Immature natural killer cell (primary cell): ENCODE results near the gene SMARCB1. TPM values are rescaled to one million over a fixed set of nuclear protein-coding genes. Genes with fewer than 3 reads are reported as not detected.

Source experiments
- DNase-seq, 3 donors: peaks; one replicate each; pipeline ENCODE4 v3.0.0; 2022; ENCODE audit warnings: mixed read lengths in 1 of 3
- H3K27ac Mint-ChIP-seq, 6 donors: one replicate each; pipeline ENCODE4 v1.8.0; 2020; ENCODE audit warnings: mixed read lengths in 6 of 6, mild to moderate bottlenecking in 5 of 6, inconsistent platforms in 4 of 6, moderate library complexity in 3 of 6
- H3K27me3 Mint-ChIP-seq, 3 donors: one replicate each; pipeline ENCODE4 v1.8.0; 2020 to 2021; ENCODE audit warnings: low read depth in 3 of 3, mild to moderate bottlenecking in 3 of 3, mixed read lengths in 3 of 3, moderate library complexity in 3 of 3, inconsistent platforms in 1 of 3
- H3K36me3 Mint-ChIP-seq, 3 donors: one replicate each; pipeline ENCODE4 v1.8.0; 2020; ENCODE audit warnings: mixed read lengths in 3 of 3, inconsistent platforms in 2 of 3, mild to moderate bottlenecking in 2 of 3
- H3K4me1 Mint-ChIP-seq, 2 donors: one replicate each; pipeline ENCODE4 v1.8.0; 2020; ENCODE audit warnings: inconsistent platforms in 2 of 2, mild to moderate bottlenecking in 2 of 2, mixed read lengths in 2 of 2, moderate library complexity in 1 of 2
- H3K4me3 Mint-ChIP-seq, 5 donors: one replicate each; pipeline ENCODE4 v1.8.0; 2020; ENCODE audit warnings: mild to moderate bottlenecking in 5 of 5, mixed read lengths in 5 of 5, inconsistent platforms in 3 of 5, moderate library complexity in 3 of 5
- H3K9me3 Mint-ChIP-seq, 6 donors: one replicate each; pipeline ENCODE4 v1.8.0; 2020; ENCODE audit warnings: mild to moderate bottlenecking in 6 of 6, mixed read lengths in 6 of 6, inconsistent platforms in 4 of 6, moderate library complexity in 3 of 6
- polyA plus RNA-seq, 3 donors: library from polyadenylated mRNA; unstranded; fragments of 300-500 nt; fragmentation: Illumina TruSeq; gene quantifications; one replicate each; pipeline ENCODE4 v1.2.3, GENCODE V29; 2021

Gene SMARCB1
- polyA plus RNA-seq, result 10 to 100 TPM; 28.5 to 49.5 (median 40.3) TPM

DNA sequence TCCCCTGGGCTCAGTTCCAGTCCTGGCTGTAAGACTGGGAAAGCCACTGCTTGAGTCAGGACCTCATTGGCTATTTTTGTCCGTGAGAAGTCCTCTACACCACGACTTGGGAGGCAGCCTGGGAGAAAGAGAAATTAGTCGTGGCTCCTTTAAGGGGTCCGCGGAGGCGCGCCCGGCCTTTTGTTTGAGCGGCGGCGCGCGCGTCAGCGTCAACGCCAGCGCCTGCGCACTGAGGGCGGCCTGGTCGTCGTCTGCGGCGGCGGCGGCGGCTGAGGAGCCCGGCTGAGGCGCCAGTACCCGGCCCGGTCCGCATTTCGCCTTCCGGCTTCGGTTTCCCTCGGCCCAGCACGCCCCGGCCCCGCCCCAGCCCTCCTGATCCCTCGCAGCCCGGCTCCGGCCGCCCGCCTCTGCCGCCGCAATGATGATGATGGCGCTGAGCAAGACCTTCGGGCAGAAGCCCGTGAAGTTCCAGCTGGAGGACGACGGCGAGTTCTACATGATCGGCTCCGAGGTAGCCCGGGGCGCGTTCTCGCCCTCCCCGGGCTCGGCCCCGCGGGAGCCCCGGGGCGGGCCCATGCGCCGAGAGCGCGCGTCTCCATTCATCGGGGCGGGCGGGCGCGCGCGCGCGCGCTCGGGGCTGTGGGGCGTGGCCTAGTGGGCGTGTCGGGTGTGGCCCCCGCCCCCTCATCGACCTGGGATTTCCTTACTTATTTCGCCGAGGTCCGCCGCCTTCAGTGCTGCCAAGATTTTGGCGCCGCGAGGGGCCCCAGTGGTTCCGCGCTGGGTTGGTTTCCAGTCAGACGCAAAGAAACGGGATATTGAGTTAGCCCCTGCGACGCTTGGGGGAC lies at the start of gene SMARCB1:
SMARCB1 (plus strand) TSS at position 215 of the 848 bp plus-strand sequence; CDS start at position 419, 204 bp downstream.
- peak within 1 kb of the TSS; percentile 86 to 95 (median 92) for H3K4me3 Mint-ChIP-seq
- peak within 1 kb of the TSS; percentile 78 to 95 (median 94) for H3K27ac Mint-ChIP-seq
- H3K36me3 Mint-ChIP-seq, result no peaks in the 10 kb centered on the region
- no peaks in the 10 kb centered on the region for H3K27me3 Mint-ChIP-seq
- peaks cover 41 to 49% of the 10 kb centered on the region in 2 donors for H3K4me1 Mint-ChIP-seq
- peak; percentile 86 to 89 (median 89) for DNase-seq
- no peaks in the 10 kb centered on the region for H3K9me3 Mint-ChIP-seq

DNA sequence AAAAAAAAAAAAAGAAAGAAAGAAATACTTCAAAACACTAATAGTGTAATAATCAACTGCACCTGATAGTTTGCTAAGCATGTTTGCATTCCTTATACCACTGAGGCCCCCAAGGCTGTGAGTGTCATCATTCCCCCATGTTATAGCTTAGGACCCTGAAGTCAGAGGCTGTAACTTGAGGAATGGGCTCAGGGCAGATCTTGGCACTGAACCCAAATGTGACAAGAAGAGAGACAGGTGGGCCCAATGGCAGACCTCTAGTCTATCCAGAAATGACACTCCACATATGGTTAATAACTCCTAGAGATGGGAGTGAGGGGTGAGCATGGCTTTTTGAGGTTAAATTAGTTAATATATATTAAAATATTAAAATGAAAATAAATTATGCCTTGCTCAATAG lies 49.1 kb upstream of the SMARCB1 start:
- no peak for DNase-seq
- no peaks in the 10 kb centered on the region for H3K4me1 Mint-ChIP-seq
- H3K27ac Mint-ChIP-seq, result no peak overlapping the region
- peaks cover 0 to 10% (median 4%) of the 10 kb centered on the region in 3 donors for H3K36me3 Mint-ChIP-seq
- peaks cover 0 to 1% (median 0%) of the 10 kb centered on the region in 3 donors for H3K27me3 Mint-ChIP-seq
- no peaks in the 10 kb centered on the region for H3K9me3 Mint-ChIP-seq
- no peak overlapping the region for H3K4me3 Mint-ChIP-seq

GRCh38 chr22:23742505-23743264 lies 44.1 kb upstream of the SMARCB1 start:
- peaks cover 8 to 16% of the 10 kb centered on the region in 2 donors for H3K4me1 Mint-ChIP-seq
- H3K4me3 Mint-ChIP-seq, result no peak overlapping the region
- no peaks in the 10 kb centered on the region for H3K9me3 Mint-ChIP-seq
- DNase-seq, result no peak
- H3K27me3 Mint-ChIP-seq, result no peaks in the 10 kb centered on the region
- peaks cover 16 to 31% (median 27%) of the 10 kb centered on the region in 3 donors for H3K36me3 Mint-ChIP-seq
- no peak overlapping the region for H3K27ac Mint-ChIP-seq

DNA sequence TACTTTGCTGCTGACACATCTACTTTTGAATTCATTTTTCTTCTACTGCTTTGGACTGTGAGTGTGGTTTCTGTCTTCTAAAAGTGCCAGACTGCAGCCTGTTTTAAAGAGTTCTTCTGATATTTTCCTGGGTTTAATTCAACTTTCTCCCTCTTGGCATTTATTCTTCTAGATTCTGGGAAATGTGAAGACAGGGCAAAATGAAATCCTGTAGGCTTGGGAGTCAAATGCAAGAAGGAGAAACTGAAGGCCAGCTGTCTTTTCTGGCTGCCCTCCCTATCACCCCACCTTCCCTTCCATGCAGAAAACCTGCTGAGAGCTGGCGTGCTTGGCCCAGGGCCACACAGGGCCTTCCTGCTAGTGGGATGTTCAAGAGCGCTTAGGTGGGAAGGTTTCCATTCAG lies 43.5 kb upstream of the SMARCB1 start:
- peaks cover 16 to 31% (median 27%) of the 10 kb centered on the region in 3 donors for H3K36me3 Mint-ChIP-seq
- no peak overlapping the region for H3K27ac Mint-ChIP-seq
- H3K4me3 Mint-ChIP-seq, result no peak overlapping the region
- no peaks in the 10 kb centered on the region for H3K27me3 Mint-ChIP-seq
- peaks cover 8 to 16% of the 10 kb centered on the region in 2 donors for H3K4me1 Mint-ChIP-seq
- no peak for DNase-seq
- H3K9me3 Mint-ChIP-seq, result no peaks in the 10 kb centered on the region

- H3K4me3 Mint-ChIP-seq, result no peak overlapping the region
- peaks cover 16 to 31% (median 23%) of the 10 kb centered on the region in 3 donors for H3K36me3 Mint-ChIP-seq
- H3K4me1 Mint-ChIP-seq, result peaks cover 8 to 16% of the 10 kb centered on the region in 2 donors
- H3K9me3 Mint-ChIP-seq, result no peaks in the 10 kb centered on the region
- no peaks in the 10 kb centered on the region for H3K27me3 Mint-ChIP-seq
- H3K27ac Mint-ChIP-seq, result no peak overlapping the region
- DNase-seq, result no peak
Measured at GRCh38 chr22:23744001-23744400, 42.8 kb upstream of the SMARCB1 start.

- peaks cover 9 to 16% of the 10 kb centered on the region in 2 donors for H3K4me1 Mint-ChIP-seq
- no peak overlapping the region for H3K27ac Mint-ChIP-seq
- DNase-seq, result no peak
- H3K27me3 Mint-ChIP-seq, result no peaks in the 10 kb centered on the region
- H3K36me3 Mint-ChIP-seq, result peaks cover 16 to 31% (median 23%) of the 10 kb centered on the region in 3 donors
- H3K4me3 Mint-ChIP-seq, result no peak overlapping the region
- H3K9me3 Mint-ChIP-seq, result no peaks in the 10 kb centered on the region
Measured at GRCh38 chr22:23744485-23744884, 42.3 kb upstream of the SMARCB1 start.

- H3K27ac Mint-ChIP-seq, result peak overlapping the region in 1 of 6 donors; percentile 48
- no peak overlapping the region for H3K4me3 Mint-ChIP-seq
- H3K36me3 Mint-ChIP-seq, result peaks cover 16 to 31% (median 28%) of the 10 kb centered on the region in 3 donors
- H3K27me3 Mint-ChIP-seq, result no peaks in the 10 kb centered on the region
- DNase-seq, result no peak
- H3K4me1 Mint-ChIP-seq, result peaks cover 21 to 28% of the 10 kb centered on the region in 2 donors
- no peaks in the 10 kb centered on the region for H3K9me3 Mint-ChIP-seq
Measured at GRCh38 chr22:23745791-23746190, 41.0 kb upstream of the SMARCB1 start.

DNA sequence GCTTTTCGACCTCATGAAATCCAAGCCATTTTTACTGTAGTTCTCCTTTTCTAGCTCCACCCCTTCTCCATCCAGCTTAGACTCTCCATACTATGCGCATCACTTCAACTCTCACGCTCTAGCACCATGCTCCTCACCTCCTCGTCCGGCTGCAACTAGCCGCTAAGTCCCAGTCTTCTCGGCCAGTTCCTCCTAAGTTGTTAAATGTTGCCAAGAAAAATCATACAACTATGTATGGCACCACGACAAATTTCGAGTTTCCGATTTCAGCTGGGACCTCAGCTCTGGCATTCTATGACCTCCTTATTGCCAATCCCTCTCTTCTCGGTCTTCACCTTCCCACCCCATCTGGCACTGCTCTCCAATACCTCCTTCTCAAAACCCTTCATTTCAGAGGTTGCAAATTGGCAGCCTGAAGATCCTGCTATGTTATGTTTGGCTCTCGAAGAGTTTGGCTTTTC lies 36.9 kb upstream of the SMARCB1 start:
- Mint-ChIP-seq H3K9me3 (no peaks in the 10 kb centered on the region), H3K27me3 (peaks cover 0 to 2% (median 0%) of the 10 kb centered on the region in 3 donors), H3K36me3 (peaks cover 3 to 10% (median 4%) of the 10 kb centered on the region in 3 donors), H3K4me1 (peaks cover 20 to 34% of the 10 kb centered on the region in 2 donors), H3K4me3 (peak overlapping the region; percentile 75 to 86 (median 84)), H3K27ac (peak overlapping the region in 5 of 6 donors; percentile 74 to 87 (median 80))
- no peak for DNase-seq

GRCh38 chr22:23750367-23750713 lies 36.4 kb upstream of the SMARCB1 start:
- no peak for DNase-seq
- Mint-ChIP-seq H3K9me3 (no peaks in the 10 kb centered on the region), H3K4me1 (peaks cover 15 to 30% of the 10 kb centered on the region in 2 donors)

GRCh38 chr22:23750714-23751440 lies 35.9 kb upstream of the SMARCB1 start, which contains the start of gene ZNF70:
TSS of gene ZNF70 (minus strand) at chr22:23751112. CDS start at chr22:23745140, 5,972 bp downstream.
- peaks cover 14 to 25% of the 10 kb centered on the region in 2 donors for H3K4me1 Mint-ChIP-seq
- peaks cover 0 to 5% (median 0%) of the 10 kb centered on the region in 3 donors for H3K36me3 Mint-ChIP-seq
- H3K27ac Mint-ChIP-seq, result peak within 1 kb of the TSS; percentile 74 to 87 (median 81)
- H3K4me3 Mint-ChIP-seq, result peak within 1 kb of the TSS; percentile 77 to 86 (median 84)
- peak; percentile 84 to 88 (median 87) for DNase-seq
- H3K9me3 Mint-ChIP-seq, result no peaks in the 10 kb centered on the region
- peaks cover 0 to 2% (median 0%) of the 10 kb centered on the region in 3 donors for H3K27me3 Mint-ChIP-seq

More at GRCh38 chr22:23750367-23750713, 36.4 kb upstream of the SMARCB1 start:
- peaks cover 0 to 5% (median 0%) of the 10 kb centered on the region in 3 donors for H3K36me3 Mint-ChIP-seq
- H3K4me3 Mint-ChIP-seq, result peak overlapping the region; percentile 75 to 86 (median 84)
- H3K27ac Mint-ChIP-seq, result peak overlapping the region; percentile 74 to 87 (median 80)
- peaks cover 0 to 2% (median 0%) of the 10 kb centered on the region in 3 donors for H3K27me3 Mint-ChIP-seq

- Mint-ChIP-seq H3K9me3 (no peaks in the 10 kb centered on the region), H3K27me3 (peaks cover 0 to 2% (median 0%) of the 10 kb centered on the region in 3 donors), H3K4me3 (peak overlapping the region; percentile 68 to 84 (median 73)), H3K27ac (peak overlapping the region; percentile 44 to 85 (median 70)), H3K36me3 (peaks cover 0 to 5% (median 0%) of the 10 kb centered on the region in 3 donors), H3K4me1 (peaks cover 14 to 22% of the 10 kb centered on the region in 2 donors)
- no peak for DNase-seq
Measured at GRCh38 chr22:23751441-23751996, 35.2 kb upstream of the SMARCB1 start.

DNA sequence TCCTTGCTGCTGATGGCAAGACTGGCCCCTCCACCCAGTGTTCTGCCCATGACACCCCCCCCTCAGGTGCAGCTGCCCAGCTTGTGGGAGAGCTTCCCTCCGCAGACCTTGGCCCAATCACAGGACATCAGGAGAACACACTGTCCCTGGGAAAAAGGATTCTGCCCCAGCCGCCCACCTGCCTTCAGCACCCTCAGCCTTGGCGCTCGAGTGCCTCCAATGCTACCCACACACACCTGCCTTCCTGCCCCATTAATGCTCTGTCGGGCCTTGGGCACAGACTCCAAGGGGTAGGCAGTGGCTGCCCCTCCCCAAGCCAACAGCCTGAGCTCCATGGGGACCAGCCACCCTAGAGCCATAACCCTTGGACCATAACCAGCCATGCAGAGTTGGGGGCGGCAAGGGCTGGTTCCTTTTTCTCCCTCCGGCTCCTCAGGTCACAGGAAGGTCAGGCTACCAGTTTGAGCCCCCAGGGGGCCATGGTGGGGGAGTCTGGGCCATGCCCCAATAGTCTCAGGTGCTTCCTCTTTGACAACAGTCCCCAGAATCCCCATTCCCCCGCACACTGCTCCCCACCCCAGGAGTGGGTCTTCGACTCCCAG lies 34.6 kb upstream of the SMARCB1 start:
- peak overlapping the region in 4 of 6 donors; percentile 67 to 76 (median 72) for H3K27ac Mint-ChIP-seq
- peaks cover 14 to 18% of the 10 kb centered on the region in 2 donors for H3K4me1 Mint-ChIP-seq
- peaks cover 0 to 5% (median 0%) of the 10 kb centered on the region in 3 donors for H3K36me3 Mint-ChIP-seq
- H3K27me3 Mint-ChIP-seq, result peaks cover 0 to 2% (median 0%) of the 10 kb centered on the region in 3 donors
- no peak for DNase-seq
- H3K4me3 Mint-ChIP-seq, result peak overlapping the region; percentile 62 to 84 (median 75)
- H3K9me3 Mint-ChIP-seq, result no peaks in the 10 kb centered on the region
